Smooth muscle cell (in vitro differentiated cells): Measurements from ENCODE around the gene RBMX. TPM values are rescaled to one million over a fixed set of nuclear protein-coding genes. Genes with fewer than 3 reads are reported as not detected.

Experiments used
- DNase-seq: peaks from one replicate; lab custom pipeline; 2025; ENCODE audit not compliant: unreplicated experiment; lab: John Stamatoyannopoulos, UW
- H2AFZ ChIP-seq: fragments of 200-600 bp; sonication (generic); 2 replicates; pipeline ENCODE4 v1.6.0; 2016; ENCODE audit warnings: antibody characterized with exemption, low read depth, mild to moderate bottlenecking
- H3F3A ChIP-seq: fragments of 200-600 bp; sonication (generic); 2 replicates; pipeline ENCODE4 v1.6.0; 2017; ENCODE audit warnings: antibody characterized with exemption, low read depth
- H3K27ac ChIP-seq: fragments of 200-600 bp; sonication (generic); 2 replicates; pipeline ENCODE4 v1.5.1; 2016; ENCODE audit warnings: low read depth, mild to moderate bottlenecking
- H3K27me3 ChIP-seq: fragments of 200-600 bp; sonication (generic); 2 replicates; pipeline ENCODE4 v1.6.1; 2016; ENCODE audit warnings: low read depth, mild to moderate bottlenecking
- H3K36me3 ChIP-seq: fragments of 200-600 bp; sonication (generic); 2 replicates; pipeline ENCODE4 v1.5.1; 2016; ENCODE audit warnings: low read depth
- H3K4me1 ChIP-seq: fragments of 200-600 bp; sonication (generic); 2 replicates; pipeline ENCODE4 v1.5.1; 2016; ENCODE audit warnings: low read depth
- H3K4me2 ChIP-seq: fragments of 200-600 bp; sonication (generic); 2 replicates; pipeline ENCODE4 v1.6.0; 2016; ENCODE audit warnings: mild to moderate bottlenecking
- H3K4me3 ChIP-seq: fragments of 200-600 bp; sonication (generic); 2 replicates; pipeline ENCODE4 v1.5.1; 2016; ENCODE audit warnings: mild to moderate bottlenecking
- H3K79me2 ChIP-seq: fragments of 200-600 bp; sonication (generic); 2 replicates; pipeline ENCODE4 v1.6.0; 2016; ENCODE audit warnings: low read depth, mild to moderate bottlenecking
- H3K9ac ChIP-seq: fragments of 200-600 bp; sonication (generic); 2 replicates; pipeline ENCODE4 v1.6.0; 2016; ENCODE audit warnings: low read depth
- H3K9me3 ChIP-seq: fragments of 200-600 bp; sonication (generic); replicated peaks from 2 replicates; pipeline ENCODE4 v1.5.1; 2016; ENCODE audit warnings: low read depth
- H4K20me1 ChIP-seq: fragments of 200-600 bp; sonication (generic); 2 replicates; pipeline ENCODE4 v1.6.0; 2016; ENCODE audit warnings: low read depth
- WGBS: methylation state at CpG from one replicate; pipeline ENCODE4 v1.1.7; 2016; ENCODE audit warnings: low lambda C conversion rate; 5-methylcytosine and 5-hydroxymethylcytosine counted together
- polyA plus RNA-seq: library from polyadenylated mRNA; unstranded; fragments of >200 nt; fragmentation: Nextera tagmentation; extraction: Ambion mirVana; gene quantifications from 2 replicates; pipeline ENCODE4 v1.2.1, GENCODE V29; 2016
- total RNA-seq: library from RNA; depleted of rRNA; stranded (reverse); fragments of >200 nt; gene quantifications from 2 replicates; pipeline ENCODE4 v1.2.3, GENCODE V29; 2014
- TF ChIP-seq, protein P1 (sequence below): fragments of 200-600 bp; sonication (generic); IDR thresholded peaks from 2 replicates; pipeline ENCODE4 v1.5.1; 2017; ENCODE audit warnings: borderline replicate concordance, mild to moderate bottlenecking, antibody characterized with exemption; ENCODE audit not compliant: insufficient read depth, poor library complexity, severe bottlenecking

Gene RBMX
- total and polyA plus RNA-seq, 2 experiments from 2014 or later = 110 to 196 TPM

DNA sequence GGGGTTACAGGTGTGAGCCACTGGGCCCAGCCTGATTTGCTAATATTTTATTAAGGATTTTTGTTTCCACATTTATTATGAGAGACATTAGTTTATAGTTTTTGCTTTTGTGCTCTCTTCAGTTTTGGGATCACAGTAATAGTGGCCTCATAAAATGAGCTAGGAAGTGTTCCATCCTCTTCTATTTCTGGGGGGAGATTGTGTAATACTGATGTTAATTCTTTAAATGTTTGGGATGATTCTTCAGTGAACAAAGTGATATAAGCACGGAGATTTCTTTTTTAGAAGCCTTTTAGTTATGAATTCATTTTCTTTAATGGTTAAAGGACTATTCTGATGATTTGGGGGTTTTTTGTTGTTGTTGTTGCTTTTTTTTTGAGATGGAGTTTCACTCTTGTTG lies 41.3 kb downstream of the RBMX start:
- Histone ChIP-seq H2AFZ (no peak overlapping the region), H3K27me3 (no peaks in the 10 kb centered on the region)

DNA sequence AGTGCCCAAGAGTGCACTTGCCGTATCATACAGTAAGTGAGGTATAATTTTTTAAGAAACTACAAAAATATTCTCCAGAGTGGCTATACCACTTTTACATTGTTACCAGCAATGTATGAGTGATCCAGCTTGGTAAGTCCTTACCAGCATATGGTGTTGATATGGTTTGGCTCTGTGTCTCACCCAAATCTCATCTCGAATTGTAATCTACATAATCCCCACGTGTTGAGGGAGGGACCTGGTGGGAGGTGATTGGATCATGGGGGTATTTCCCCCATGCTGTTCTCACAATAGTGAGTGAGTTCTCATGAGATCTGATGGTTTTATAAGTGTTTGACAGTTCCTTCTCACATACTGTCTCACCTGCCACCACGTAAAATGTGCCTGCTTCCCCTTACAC lies 44.8 kb downstream of the RBMX start:
- Histone ChIP-seq H2AFZ (no peak overlapping the region), H3K9me3 (no peaks in the 10 kb centered on the region), H3K79me2 (no peaks in the 10 kb centered on the region), H4K20me1 (no peaks in the 10 kb centered on the region), H3K36me3 (no peaks in the 10 kb centered on the region), H3K27me3 (no peaks in the 10 kb centered on the region), H3F3A (no peaks in the 10 kb centered on the region), H3K9ac (no peak overlapping the region), H3K4me2 (no peak overlapping the region), H3K27ac (no peak overlapping the region), H3K4me1 (no peaks in the 10 kb centered on the region), H3K4me3 (no peak overlapping the region)
- TF ChIP-seq, protein P1, sequence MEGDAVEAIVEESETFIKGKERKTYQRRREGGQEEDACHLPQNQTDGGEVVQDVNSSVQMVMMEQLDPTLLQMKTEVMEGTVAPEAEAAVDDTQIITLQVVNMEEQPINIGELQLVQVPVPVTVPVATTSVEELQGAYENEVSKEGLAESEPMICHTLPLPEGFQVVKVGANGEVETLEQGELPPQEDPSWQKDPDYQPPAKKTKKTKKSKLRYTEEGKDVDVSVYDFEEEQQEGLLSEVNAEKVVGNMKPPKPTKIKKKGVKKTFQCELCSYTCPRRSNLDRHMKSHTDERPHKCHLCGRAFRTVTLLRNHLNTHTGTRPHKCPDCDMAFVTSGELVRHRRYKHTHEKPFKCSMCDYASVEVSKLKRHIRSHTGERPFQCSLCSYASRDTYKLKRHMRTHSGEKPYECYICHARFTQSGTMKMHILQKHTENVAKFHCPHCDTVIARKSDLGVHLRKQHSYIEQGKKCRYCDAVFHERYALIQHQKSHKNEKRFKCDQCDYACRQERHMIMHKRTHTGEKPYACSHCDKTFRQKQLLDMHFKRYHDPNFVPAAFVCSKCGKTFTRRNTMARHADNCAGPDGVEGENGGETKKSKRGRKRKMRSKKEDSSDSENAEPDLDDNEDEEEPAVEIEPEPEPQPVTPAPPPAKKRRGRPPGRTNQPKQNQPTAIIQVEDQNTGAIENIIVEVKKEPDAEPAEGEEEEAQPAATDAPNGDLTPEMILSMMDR = no peak
- no peak for DNase-seq
- 68% methylated on average over 4 of the region's 4 CpGs for WGBS

More for the DNA sequence above, 41.3 kb downstream of the RBMX start:
- DNase-seq = no peak
- TF ChIP-seq, protein P1 = no peak
- Histone ChIP-seq H3K4me3 (no peak overlapping the region), H3K36me3 (no peaks in the 10 kb centered on the region), H3K9ac (no peak overlapping the region), H3K4me2 (no peak overlapping the region), H3K27ac (no peak overlapping the region), H3K4me1 (no peaks in the 10 kb centered on the region), H4K20me1 (no peaks in the 10 kb centered on the region), H3K9me3 (no peaks in the 10 kb centered on the region), H3F3A (no peaks in the 10 kb centered on the region), H3K79me2 (no peaks in the 10 kb centered on the region)
- 45% methylated on average over 1 of the region's 1 CpG for WGBS

DNA sequence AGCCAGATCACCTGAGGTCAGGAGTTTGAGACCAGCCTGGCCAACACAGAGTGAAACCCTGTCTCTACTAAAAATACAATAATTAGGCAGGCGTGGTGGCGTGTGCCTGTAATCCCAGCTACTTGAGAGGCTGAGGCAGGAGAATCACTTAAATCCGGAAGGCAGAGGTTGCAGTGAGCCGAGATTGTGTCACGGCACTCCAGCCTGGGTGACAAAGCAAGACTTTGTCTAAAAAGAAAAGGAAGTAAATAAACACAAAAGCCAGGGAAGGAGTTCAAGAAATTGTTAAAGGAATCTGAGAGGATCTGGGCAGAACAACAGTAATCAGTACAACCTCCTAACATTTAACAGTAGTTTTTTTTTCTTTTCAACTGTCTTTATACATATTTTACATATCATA lies 51.1 kb downstream of the RBMX start:
- no peaks in the 10 kb centered on the region for H3K9me3 ChIP-seq
- no peaks in the 10 kb centered on the region for H3K4me1 ChIP-seq
- H3K27ac ChIP-seq = no peak overlapping the region
- H3K4me3 ChIP-seq = no peak overlapping the region
- TF ChIP-seq, protein P1 = no peak
- no peak overlapping the region for H2AFZ ChIP-seq
- H3K4me2 ChIP-seq = no peak overlapping the region
- H3K27me3 ChIP-seq = no peaks in the 10 kb centered on the region
- H3K9ac ChIP-seq = no peak overlapping the region
- 90% methylated on average over 5 of the region's 5 CpGs for WGBS
- no peaks in the 10 kb centered on the region for H4K20me1 ChIP-seq
- no peaks in the 10 kb centered on the region for H3F3A ChIP-seq
- DNase-seq = no peak
- H3K36me3 ChIP-seq = no peaks in the 10 kb centered on the region
- H3K79me2 ChIP-seq = no peaks in the 10 kb centered on the region

DNA sequence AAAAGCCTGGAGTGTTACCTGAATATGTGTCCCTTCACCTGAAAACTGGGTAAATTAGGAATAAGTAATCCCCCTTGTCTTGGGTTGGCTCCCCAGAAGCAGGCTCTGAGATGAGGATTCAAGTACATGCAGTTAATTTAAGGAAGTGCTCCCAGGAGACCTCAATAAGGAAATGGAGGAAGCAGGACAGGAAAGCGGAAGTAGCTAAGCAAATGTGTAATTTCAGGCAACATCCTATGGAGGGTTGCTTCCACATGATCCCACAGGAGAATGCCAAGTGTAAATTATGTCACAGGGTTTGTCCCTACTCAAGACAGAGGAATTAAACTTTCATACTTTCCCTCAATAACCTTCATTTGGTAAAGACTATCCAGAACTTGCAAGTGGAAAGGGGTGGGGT lies 51.7 kb downstream of the RBMX start:
- H3K36me3 ChIP-seq = no peaks in the 10 kb centered on the region
- H3K9me3 ChIP-seq = no peaks in the 10 kb centered on the region
- no peaks in the 10 kb centered on the region for H3K27me3 ChIP-seq
- H3K4me3 ChIP-seq = no peak overlapping the region
- no peak overlapping the region for H3K27ac ChIP-seq
- H3K9ac ChIP-seq = no peak overlapping the region
- H4K20me1 ChIP-seq = no peaks in the 10 kb centered on the region
- no peaks in the 10 kb centered on the region for H3F3A ChIP-seq
- no peak overlapping the region for H3K4me2 ChIP-seq
- DNase-seq = no peak
- TF ChIP-seq, protein P1 = no peak
- H2AFZ ChIP-seq = no peak overlapping the region
- 95% methylated on average over 1 of the region's 1 CpG for WGBS
- no peaks in the 10 kb centered on the region for H3K79me2 ChIP-seq
- H3K4me1 ChIP-seq = no peaks in the 10 kb centered on the region
